NB4 (cell line): ENCODE data around the gene HNRNPA0.

Experiments used
- MYC ChIP-seq: IDR thresholded peaks from 2 replicates; pipeline ENCODE4 v1.6.1; 2011; ENCODE audit warnings: low read depth, low read length
- POLR2A ChIP-seq: IDR thresholded peaks from 2 replicates; pipeline ENCODE4 v1.6.1; 2011; ENCODE audit warnings: mild to moderate bottlenecking; ENCODE audit not compliant: insufficient read length; ENCODE audit errors: extremely low read depth
- TF ChIP-seq, protein P1 (sequence below): IDR thresholded peaks from one replicate; pipeline ENCODE4 v1.5.1; 2012; ENCODE audit warnings: low read depth, low read length
- TF ChIP-seq, protein P2 (sequence below): IDR thresholded peaks from 2 replicates; pipeline ENCODE4 v1.6.1; 2011; ENCODE audit warnings: low read depth, low read length

DNA sequence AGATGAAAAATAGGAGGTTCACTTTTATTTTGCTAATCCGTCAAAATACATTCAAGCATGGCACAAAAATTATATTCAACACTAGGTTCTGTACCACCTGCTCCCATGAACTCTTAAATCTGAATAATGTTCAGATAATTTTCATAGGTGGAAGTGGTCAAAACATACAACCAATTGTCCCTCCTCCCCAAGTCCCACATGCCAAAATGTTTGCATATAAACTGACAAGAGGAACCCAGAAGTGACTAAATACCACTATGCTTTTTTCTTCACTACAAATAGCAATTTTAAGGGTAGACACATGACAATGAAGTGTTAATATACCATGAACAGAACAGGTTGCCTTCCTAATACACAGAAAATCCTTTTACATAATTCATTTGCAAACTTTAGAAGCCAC lies 3.7 kb downstream of the HNRNPA0 start:
- TF ChIP-seq, protein P1, sequence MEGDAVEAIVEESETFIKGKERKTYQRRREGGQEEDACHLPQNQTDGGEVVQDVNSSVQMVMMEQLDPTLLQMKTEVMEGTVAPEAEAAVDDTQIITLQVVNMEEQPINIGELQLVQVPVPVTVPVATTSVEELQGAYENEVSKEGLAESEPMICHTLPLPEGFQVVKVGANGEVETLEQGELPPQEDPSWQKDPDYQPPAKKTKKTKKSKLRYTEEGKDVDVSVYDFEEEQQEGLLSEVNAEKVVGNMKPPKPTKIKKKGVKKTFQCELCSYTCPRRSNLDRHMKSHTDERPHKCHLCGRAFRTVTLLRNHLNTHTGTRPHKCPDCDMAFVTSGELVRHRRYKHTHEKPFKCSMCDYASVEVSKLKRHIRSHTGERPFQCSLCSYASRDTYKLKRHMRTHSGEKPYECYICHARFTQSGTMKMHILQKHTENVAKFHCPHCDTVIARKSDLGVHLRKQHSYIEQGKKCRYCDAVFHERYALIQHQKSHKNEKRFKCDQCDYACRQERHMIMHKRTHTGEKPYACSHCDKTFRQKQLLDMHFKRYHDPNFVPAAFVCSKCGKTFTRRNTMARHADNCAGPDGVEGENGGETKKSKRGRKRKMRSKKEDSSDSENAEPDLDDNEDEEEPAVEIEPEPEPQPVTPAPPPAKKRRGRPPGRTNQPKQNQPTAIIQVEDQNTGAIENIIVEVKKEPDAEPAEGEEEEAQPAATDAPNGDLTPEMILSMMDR, result no peak
- TF ChIP-seq POLR2A (no peak), MYC (no peak)
- TF ChIP-seq, protein P2, sequence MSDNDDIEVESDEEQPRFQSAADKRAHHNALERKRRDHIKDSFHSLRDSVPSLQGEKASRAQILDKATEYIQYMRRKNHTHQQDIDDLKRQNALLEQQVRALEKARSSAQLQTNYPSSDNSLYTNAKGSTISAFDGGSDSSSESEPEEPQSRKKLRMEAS, result no peak
